Measurements from ENCODE around the gene ATP11A.

Gene ATP11A

DNA sequence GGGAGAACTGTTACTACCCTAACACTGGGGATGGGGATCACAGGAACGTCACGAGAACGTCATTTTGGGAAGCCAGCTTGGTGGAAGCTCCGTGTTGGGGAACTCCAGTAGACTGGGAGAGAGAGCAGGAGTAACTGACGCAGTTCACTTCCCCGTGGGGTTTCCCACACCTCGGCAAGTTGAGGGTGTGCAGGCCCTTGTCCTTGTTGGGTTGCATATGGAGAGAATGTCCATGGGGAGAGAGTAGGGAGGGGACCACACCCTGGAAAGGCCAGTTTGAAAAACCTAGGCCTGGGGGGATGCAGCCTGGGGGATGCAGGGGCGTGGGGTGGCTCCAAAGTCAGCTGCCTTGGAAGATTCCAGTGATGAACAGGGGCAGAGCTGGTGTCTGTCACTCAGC is 228.4 kb downstream of the ATP11A start:
- TF ChIP-seq, protein P1, sequence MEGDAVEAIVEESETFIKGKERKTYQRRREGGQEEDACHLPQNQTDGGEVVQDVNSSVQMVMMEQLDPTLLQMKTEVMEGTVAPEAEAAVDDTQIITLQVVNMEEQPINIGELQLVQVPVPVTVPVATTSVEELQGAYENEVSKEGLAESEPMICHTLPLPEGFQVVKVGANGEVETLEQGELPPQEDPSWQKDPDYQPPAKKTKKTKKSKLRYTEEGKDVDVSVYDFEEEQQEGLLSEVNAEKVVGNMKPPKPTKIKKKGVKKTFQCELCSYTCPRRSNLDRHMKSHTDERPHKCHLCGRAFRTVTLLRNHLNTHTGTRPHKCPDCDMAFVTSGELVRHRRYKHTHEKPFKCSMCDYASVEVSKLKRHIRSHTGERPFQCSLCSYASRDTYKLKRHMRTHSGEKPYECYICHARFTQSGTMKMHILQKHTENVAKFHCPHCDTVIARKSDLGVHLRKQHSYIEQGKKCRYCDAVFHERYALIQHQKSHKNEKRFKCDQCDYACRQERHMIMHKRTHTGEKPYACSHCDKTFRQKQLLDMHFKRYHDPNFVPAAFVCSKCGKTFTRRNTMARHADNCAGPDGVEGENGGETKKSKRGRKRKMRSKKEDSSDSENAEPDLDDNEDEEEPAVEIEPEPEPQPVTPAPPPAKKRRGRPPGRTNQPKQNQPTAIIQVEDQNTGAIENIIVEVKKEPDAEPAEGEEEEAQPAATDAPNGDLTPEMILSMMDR (IDR thresholded peaks at IDR 0.05), result no peak

DNA sequence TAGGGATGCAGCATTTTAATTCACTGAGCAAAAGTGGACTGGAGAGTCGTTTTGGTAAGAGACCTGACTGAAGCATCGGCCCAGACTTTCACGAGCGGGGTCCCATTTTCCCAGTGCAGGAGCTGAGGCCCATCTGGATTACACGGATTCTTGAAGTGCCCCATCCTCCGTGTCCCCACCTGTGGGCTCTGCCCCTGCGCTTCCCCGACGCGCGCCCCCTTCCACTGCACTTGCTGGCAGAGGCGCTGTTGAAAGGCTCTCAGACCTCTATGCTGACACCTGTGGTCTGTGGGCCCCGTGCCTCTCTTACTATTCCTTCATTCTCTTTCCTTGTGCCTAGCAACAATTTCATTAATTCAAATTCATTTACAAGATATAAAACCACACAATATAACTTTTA is 228.9 kb downstream of the ATP11A start:
- TF ChIP-seq, protein P1 (IDR thresholded peaks at IDR 0.05), result no peak

DNA sequence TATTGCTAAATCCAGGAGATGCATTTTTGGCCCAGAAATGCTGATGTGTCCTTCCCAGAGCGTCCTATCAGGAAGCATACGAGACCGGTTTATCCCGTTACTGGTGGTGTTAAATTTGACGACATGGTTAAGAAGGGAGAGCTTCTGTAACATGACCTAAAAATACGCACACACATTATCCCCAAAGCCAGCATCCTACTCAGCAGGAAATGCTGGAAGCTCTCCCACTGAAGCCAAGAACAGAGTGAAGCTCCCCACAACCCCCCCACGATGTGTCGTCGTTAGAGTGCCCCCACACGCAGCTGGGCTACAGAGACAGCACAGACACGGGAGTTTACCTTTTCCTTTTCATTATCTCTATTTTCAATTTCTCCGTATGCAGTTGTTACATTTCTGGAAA is 234.1 kb downstream of the ATP11A start:
- TF ChIP-seq, protein P1 (IDR thresholded peaks at IDR 0.05), result no peak

DNA sequence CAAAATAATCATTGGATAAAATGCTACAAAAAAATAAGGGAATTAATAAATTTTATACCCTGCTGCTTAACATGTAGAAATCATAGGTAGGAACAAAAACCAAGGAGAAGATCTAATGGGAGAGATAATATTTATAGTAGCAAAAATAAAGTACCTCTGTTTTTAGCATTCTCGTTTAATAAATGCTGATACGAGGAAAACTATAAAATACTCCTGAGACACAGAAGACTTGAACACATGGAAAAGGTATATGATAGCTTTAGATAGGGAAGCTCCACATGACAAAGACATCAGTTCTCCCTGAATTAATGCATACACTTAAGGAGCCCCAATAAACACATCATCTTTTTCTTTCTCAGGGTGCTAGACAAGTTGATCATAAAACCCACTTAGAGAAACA is 234.5 kb downstream of the ATP11A start:
- TF ChIP-seq, protein P1 (IDR thresholded peaks at IDR 0.05), result no peak

DNA sequence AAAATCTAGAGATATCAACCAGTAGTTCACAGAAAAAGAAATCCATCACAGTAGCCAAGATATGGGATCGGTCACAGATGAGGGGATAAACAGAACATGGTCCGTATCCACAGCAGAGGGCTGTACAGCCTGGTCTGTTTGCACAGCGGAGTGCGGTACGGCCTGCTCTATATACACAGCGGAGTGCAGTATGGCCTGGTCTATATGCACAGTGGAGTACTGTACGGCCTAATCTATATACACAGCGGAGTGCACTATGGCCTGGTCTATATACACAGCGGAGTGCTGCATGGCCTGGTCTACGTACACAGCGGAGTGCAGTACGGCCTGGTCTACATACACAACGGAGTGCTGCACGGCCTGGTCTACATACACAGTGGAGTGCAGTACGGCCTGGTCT is 236.2 kb downstream of the ATP11A start:
- TF ChIP-seq, protein P1 (IDR thresholded peaks at IDR 0.05), result no peak

DNA sequence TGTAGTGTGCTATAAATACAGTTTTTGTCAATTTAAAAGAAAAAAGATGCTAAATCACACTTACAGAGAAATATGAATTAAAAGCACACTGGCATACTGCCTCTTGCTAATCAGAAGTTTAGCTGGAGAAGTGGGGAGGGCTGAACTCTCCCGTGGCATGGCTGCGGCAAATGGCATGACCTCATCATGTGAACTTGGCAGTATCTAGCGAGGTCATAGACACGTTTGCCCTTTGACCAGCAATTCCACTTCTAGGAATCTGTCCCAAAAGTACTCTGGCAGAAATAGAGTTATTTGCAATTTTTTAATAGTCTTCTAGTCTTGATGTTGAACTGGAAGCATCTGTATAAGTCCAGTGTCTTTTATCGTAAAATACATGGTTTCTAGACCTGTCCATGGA is 237.2 kb downstream of the ATP11A start:
- TF ChIP-seq, protein P1 (IDR thresholded peaks at IDR 0.05), result no peak

DNA sequence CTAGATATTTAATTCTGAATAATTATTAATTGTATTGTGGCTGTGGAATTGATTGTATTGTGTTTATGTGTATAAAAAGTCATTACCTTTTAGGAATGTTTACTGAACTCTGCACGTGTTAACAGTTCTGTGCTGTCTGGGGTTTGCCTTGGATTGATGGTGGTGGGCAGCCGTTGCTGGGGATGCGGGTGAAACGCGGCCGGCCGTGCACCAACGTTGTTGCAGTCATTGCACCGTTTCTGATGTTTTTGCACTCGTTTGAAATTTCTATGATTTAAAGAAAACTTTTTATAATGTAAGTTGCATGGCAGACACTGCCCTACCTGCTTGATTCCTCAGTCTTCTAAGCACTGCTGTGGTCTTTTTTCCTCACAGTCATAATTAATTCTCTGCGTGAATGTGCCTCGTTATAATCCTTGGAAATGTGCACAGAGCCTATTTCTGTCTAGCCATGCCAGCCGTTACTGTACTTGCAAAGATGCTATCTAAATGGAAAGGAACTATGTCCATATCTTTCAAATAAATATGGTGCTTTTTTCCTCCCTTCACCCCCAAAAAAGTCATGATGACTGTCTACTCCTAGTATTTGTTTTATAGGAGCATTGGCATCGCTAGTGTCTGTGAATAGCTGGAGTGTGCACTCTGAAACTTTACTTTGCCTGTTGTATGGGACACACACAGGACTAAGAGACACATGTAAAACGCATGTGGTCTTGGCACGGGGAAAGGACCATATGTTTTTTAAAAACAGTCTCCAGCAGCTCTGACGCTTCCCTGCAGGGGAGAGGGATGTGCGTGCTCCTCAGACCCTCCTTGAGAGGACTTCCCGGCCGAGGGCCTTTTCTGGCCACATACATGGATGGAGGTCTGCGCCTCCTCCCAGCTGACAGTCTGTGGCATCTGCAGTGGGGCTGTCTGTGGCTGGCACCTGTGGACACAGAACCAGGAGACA is 238.5 kb downstream of the ATP11A start:
- TF ChIP-seq, protein P1 (IDR thresholded peaks at IDR 0.05), result no peak
